KMS-11 (cell line): ENCODE results near the gene SLC35G4.

Source experiments
- H2AFZ ChIP-seq: fragments of 200-600 bp; sonication (generic); 2 replicates; pipeline ENCODE4 v1.6.1; 2016; ENCODE audit warnings: antibody characterized with exemption, mixed run types, low read depth
- H3K27ac ChIP-seq: fragments of 200-600 bp; sonication (generic); 2 replicates; pipeline ENCODE4 v1.6.1; 2016; ENCODE audit warnings: mild to moderate bottlenecking, mixed run types
- H3K27me3 ChIP-seq: fragments of 200-600 bp; sonication (generic); 2 replicates; pipeline ENCODE4 v1.6.1; 2017; ENCODE audit warnings: mild to moderate bottlenecking, low read depth, mixed run types, moderate library complexity; ENCODE audit not compliant: insufficient read depth
- H3K36me3 ChIP-seq: fragments of 200-600 bp; sonication (generic); 2 replicates; pipeline ENCODE4 v1.6.1; 2017; ENCODE audit warnings: mild to moderate bottlenecking, mixed run types; ENCODE audit not compliant: insufficient read depth
- H3K4me1 ChIP-seq: fragments of 200-600 bp; sonication (generic); 2 replicates; pipeline ENCODE4 v1.6.1; 2016; ENCODE audit warnings: mild to moderate bottlenecking, low read depth, mixed run types; ENCODE audit not compliant: poor library complexity, severe bottlenecking
- H3K4me2 ChIP-seq: fragments of 200-600 bp; sonication (generic); 2 replicates; pipeline ENCODE4 v1.7.0; 2016; ENCODE audit warnings: mild to moderate bottlenecking, mixed run types
- H3K4me3 ChIP-seq: fragments of 200-600 bp; sonication (generic); IDR thresholded peaks from 2 replicates; pipeline ENCODE4 v1.6.1; 2017; ENCODE audit warnings: low read depth, low read length, mixed read lengths; ENCODE audit not compliant: insufficient read depth
- H3K79me2 ChIP-seq: fragments of 200-600 bp; sonication (generic); 2 replicates; pipeline ENCODE4 v1.6.1; 2016; ENCODE audit warnings: low read depth, mixed run types; ENCODE audit not compliant: insufficient read depth
- H3K9ac ChIP-seq: fragments of 200-600 bp; sonication (generic); 2 replicates; pipeline ENCODE4 v1.6.1; 2016; ENCODE audit warnings: mild to moderate bottlenecking, mixed run types
- H4K20me1 ChIP-seq: fragments of 200-600 bp; sonication (generic); 2 replicates; pipeline ENCODE4 v1.6.1; 2016; ENCODE audit warnings: mild to moderate bottlenecking, mixed run types; ENCODE audit not compliant: insufficient read depth
- TF ChIP-seq, protein P1 (sequence below): fragments of 200-600 bp; sonication (generic); conservative IDR thresholded peaks from 2 replicates; pipeline ENCODE4 v1.6.1; 2017; ENCODE audit warnings: low read depth, mild to moderate bottlenecking, antibody characterized with exemption, low read length, moderate library complexity, mixed read lengths

The SLC35G4 gene

DNA sequence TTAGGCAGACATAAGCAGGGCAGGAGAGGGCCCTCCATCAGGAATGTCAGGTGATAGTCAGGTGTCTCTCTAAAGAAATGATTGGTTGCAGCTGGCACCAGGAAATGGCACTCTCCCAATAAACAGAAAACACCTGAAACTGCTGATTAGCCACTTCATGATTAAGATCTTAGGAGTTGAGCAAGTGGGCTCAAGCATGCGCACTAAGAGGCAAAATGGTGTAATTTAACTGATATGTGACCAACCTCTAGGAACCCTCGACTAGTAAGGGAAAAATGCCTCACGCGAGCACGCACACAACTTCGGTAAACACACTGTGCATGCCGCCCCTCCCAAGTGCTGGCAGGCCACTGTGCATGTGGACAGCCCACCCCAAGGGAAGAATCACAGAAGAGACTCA, 23.8 kb upstream of the SLC35G4 start:
- Histone ChIP-seq H4K20me1 (no peaks in the 10 kb centered on the region), H3K4me1 (peaks cover 62% of the 10 kb centered on the region), H3K36me3 (no peaks in the 10 kb centered on the region), H3K27me3 (no peaks in the 10 kb centered on the region), H2AFZ (no peak overlapping the region), H3K27ac (no peak overlapping the region), H3K9ac (no peak overlapping the region), H3K4me3 (no peak overlapping the region), H3K79me2 (no peaks in the 10 kb centered on the region), H3K4me2 (no peak overlapping the region; the same call in 1 of the 2 replicates)
- TF ChIP-seq, protein P1, sequence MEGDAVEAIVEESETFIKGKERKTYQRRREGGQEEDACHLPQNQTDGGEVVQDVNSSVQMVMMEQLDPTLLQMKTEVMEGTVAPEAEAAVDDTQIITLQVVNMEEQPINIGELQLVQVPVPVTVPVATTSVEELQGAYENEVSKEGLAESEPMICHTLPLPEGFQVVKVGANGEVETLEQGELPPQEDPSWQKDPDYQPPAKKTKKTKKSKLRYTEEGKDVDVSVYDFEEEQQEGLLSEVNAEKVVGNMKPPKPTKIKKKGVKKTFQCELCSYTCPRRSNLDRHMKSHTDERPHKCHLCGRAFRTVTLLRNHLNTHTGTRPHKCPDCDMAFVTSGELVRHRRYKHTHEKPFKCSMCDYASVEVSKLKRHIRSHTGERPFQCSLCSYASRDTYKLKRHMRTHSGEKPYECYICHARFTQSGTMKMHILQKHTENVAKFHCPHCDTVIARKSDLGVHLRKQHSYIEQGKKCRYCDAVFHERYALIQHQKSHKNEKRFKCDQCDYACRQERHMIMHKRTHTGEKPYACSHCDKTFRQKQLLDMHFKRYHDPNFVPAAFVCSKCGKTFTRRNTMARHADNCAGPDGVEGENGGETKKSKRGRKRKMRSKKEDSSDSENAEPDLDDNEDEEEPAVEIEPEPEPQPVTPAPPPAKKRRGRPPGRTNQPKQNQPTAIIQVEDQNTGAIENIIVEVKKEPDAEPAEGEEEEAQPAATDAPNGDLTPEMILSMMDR: no peak

DNA sequence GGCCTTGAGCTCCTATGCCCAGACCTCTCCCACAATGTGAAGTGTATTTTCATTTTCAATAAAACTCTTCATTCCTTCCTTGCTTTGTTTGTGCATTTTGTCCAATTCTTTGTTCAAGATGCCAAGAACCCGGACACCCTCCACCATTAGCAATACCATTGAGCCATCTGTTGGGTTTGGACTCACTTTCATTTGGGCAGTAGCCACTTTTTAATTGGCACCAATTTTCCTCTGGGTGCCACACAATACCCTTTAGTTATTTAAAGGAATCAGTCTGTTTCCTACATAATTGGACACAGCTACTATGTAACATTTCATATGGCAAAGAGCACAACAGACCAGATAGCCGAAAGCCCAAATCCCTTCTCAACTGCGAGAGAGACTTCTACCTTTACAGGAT, 22.5 kb upstream of the SLC35G4 start:
- H3K4me1 ChIP-seq: peaks cover 51% of the 10 kb centered on the region
- no peaks in the 10 kb centered on the region for H3K27me3 ChIP-seq
- peak overlapping the region; percentile 20; the same call in 1 of the 2 replicates for H3K9ac ChIP-seq
- no peaks in the 10 kb centered on the region for H3K36me3 ChIP-seq
- H3K79me2 ChIP-seq: no peaks in the 10 kb centered on the region
- H3K4me2 ChIP-seq: peak overlapping the region; percentile 96
- H2AFZ ChIP-seq: no peak overlapping the region
- no peak overlapping the region for H3K4me3 ChIP-seq
- peak overlapping the region; percentile 73 for H3K27ac ChIP-seq
- no peaks in the 10 kb centered on the region for H4K20me1 ChIP-seq
- TF ChIP-seq, protein P1: no peak

DNA sequence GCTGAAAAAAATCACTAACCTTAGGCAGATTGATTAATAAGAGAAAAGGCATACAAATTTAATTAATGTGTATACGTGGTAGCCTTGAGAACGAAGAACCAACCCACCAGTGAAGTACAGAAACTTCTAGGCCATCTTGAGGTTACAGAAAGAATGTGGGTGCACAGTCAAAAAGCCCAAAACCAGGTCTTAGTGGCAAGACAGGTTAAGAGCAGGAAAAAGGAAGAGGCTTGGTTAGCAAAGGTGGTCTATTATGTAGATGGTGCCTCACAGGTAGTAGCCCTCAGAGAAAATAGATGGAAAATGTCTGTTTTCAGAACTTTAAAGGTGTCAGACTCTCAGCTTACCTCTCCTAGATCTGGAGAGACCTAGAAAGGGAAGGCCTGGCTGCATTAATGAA, 22.0 kb upstream of the SLC35G4 start:
- Histone ChIP-seq H2AFZ (no peak overlapping the region), H3K79me2 (no peaks in the 10 kb centered on the region), H3K27me3 (no peaks in the 10 kb centered on the region), H3K36me3 (no peaks in the 10 kb centered on the region), H3K9ac (peak overlapping the region; percentile 20; the same call in 1 of the 2 replicates), H3K4me1 (peaks cover 51% of the 10 kb centered on the region), H4K20me1 (no peaks in the 10 kb centered on the region), H3K4me2 (peak overlapping the region; percentile 96), H3K27ac (peak overlapping the region; percentile 73), H3K4me3 (no peak overlapping the region)
- TF ChIP-seq, protein P1: no peak

DNA sequence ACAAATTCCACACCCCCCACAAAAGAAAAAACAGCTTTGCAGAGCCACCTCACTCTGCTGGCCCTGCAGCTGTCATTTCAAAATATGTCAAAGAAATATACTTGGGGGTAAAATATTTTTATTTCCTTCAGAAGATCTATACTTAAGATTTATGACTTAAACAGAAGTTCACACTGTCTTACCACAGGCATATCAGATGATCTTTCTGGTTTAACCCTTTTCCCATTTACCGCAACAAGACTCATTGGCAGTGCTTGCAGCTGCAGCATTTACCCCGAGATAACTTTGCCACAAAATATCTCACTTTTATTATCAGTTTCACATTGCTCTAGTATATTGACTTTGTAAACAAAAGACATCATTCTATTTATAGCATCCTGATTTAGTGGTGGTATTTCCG, 21.6 kb upstream of the SLC35G4 start:
- H3K4me3 ChIP-seq: no peak overlapping the region
- peaks cover 51% of the 10 kb centered on the region for H3K4me1 ChIP-seq
- peak overlapping the region; percentile 73 for H3K27ac ChIP-seq
- no peaks in the 10 kb centered on the region for H3K27me3 ChIP-seq
- H3K36me3 ChIP-seq: no peaks in the 10 kb centered on the region
- peak overlapping the region; percentile 96 for H3K4me2 ChIP-seq
- TF ChIP-seq, protein P1: no peak
- H3K79me2 ChIP-seq: no peaks in the 10 kb centered on the region
- H2AFZ ChIP-seq: no peak overlapping the region
- no peak overlapping the region for H3K9ac ChIP-seq
- H4K20me1 ChIP-seq: no peaks in the 10 kb centered on the region

DNA sequence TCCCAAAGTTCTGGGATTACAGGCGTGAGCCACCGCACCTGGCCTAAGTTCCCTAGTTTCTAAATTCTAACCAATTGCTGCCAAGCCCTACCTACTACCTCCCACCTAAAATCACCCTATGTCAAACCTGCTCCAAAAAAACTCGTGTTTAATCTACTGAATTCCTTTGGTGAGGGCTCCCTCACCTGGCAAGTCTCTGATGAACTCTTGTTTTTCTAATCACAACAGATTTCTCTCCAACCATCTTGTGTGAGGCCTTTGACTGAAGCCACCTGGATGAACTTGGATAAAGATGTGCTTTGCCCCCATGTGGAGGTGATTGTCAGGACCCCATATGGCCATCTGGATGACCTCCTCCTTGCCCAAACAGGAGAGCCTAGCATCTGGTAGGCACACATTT, 17.4 kb upstream of the SLC35G4 start:
- Histone ChIP-seq H3K4me3 (no peak overlapping the region), H4K20me1 (no peaks in the 10 kb centered on the region), H3K4me1 (peaks cover 26% of the 10 kb centered on the region), H2AFZ (no peak overlapping the region), H3K9ac (no peak overlapping the region), H3K36me3 (no peaks in the 10 kb centered on the region), H3K27me3 (no peaks in the 10 kb centered on the region), H3K79me2 (no peaks in the 10 kb centered on the region), H3K4me2 (no peak overlapping the region), H3K27ac (no peak overlapping the region)
- TF ChIP-seq, protein P1: peak; percentile 52
